Amniotic stem cell (primary cell): ENCODE data around the gene PYGM.

Source experiments
- DNase-seq: peaks from one replicate; lab custom pipeline; 2025; lab: John Stamatoyannopoulos, UW

The PYGM gene

DNA sequence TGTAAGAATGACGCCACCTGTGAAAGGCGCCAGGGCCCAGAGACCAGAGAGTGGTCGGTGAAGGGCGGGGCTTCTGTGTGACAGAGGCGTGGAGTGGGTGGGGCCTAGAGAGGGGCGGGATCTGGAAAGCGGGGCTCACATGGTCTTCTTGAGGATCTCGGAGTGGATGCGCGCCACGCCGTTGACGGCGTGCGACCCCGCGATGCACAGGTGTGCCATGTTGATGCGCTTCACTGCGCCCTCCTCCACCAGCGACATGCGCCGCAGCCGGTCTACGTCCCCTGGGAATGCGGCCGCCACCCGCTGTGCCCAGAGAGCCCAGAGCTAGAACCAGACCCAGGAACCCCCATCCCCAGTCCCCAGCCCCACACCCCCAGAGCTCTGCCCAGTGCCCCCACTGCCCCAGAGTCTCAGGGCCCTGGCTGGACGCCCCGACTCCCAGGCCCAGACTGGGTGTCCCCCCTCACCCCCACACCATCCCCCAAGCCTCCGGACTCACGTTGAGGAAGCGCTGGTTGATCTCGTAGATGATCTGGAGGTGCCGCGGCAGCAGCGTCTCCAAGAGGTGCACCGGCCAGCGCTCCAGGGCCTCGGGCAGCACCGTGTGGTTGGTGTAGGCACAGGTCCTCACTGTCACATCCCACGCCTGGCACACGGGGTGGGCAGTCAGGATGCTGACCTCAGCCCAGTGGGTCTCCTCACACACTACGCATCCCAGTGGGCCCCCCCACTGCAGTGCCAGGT is 6.2 kb downstream of the PYGM start:
- DNase-seq, result no peak

DNA sequence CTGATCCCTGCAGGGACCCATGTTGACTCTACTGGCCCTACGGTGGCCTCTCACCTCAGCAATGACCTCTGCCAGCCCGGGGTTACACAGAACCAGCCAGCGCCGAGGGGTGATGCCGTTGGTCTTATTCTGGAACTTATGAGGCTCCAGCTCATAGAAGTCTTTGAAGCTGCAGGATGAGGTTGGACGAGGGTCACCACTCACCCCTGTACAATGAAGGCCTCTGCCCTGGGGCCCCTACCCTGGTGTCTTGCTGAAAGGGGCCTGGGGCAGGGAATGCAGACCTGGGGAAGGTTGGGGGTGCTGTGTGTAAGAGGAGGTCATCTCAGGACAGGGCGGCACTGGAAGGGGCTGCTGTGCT is 6.8 kb downstream of the PYGM start:
- DNase-seq, result no peak

DNA sequence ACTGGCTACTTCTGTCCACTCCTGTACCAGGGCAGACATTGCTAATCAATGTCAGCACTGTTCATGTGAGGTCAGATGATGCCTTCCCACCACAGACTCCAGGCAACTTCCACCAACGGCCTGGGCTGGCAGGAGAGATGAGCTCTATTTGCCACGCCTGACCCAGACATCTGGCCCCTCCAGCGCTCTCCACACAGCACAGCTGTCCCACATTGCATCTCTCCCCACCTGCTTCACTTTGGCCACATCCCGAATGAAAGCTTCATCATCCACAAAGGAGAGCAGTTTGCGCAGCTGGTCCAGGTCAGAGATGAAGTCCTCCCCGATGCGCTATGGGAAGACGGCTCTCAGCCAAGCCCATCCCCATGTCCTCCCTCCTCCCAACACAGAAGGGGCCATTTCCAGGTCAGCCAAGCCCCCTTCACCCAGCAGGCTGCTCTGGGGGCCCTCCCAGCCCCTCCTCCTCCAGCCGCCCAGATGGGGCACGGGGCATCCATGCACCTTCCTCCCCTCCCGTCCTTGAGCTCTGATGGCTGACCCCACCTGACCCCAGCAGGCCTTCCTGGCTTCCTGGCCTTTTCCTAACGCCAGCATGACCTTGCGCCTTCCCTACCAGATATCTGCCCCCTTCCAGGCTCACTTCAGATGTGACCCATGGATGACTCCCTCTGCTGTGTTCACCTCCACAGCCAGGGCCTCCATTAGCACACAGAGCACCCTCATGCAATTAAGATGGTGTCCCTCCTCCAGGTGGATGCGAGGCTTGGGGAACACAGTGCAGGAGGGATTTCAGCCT is 7.4 kb downstream of the PYGM start:
- DNase-seq, result no peak

DNA sequence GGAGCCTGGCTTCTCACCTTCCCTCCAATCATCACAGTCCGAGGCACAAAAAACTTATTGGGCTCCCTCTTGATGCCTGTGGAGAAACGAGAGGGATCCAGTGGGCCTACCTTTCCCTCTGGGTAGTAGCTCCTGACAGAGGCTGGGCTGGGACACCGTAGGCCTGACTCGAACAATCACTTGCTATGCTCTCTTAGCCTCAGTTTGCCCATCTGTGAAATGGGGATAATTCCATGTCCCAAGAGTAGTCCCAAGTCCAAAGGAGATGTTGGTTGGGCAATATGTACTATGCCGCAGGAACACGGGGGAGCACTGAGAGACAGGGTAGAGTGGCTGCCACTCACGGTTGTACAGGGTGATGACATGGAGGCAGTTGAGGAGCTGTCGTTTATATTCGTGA is 8.2 kb downstream of the PYGM start:
- DNase-seq, result no peak

DNA sequence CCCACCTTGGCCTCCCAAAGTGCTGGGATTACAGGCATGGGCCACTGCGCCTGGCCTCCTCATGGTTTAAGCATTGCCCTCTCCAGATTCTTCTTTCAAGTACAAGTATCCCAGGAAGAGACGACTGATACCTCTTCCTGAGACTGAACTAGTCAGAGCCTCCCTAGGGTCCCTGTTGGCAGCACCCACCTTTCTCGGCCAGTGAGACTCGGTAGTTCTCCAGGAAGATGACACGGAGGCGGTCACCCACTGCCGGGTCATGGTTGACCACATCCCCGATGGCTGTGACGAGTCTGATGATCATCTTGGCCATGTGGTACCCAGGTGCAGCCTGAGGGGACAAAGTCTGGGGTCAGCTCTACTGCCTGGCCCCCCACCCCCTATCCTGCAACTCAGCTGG is 8.6 kb downstream of the PYGM start:
- no peak for DNase-seq

DNA sequence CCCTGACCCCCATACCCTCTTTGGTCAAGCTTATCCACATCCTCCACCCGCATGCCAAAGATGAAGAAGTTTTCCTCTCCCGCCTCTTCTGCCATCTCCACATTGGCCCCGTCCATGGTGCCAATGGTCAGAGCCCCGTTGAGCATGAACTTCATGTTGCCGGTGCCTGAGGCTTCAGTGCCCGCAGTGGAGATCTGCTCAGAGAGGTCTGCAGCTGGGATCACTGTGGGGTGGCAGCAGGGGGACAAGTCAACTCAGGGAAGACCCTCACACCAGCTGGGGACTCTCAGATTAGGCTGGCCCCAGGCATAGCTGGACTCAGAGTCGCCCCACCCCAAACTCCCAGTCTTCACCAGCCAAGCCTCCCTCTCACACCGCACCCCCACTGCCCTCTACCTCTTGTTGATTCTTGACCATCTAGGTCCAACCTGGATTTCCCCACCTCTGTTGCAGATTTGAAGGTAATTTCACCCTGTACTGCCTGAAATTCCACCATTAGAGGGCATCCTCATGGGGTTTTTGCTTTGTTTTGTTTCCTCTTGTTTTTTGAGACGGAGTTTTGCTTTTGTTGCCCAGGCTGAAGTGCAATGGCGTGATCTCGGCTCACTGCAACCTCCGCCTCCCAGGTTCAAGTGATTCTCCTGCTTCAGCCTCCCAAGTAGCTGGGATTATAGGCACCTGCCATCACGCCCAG is 9.3 kb downstream of the PYGM start:
- DNase-seq, result no peak

DNA sequence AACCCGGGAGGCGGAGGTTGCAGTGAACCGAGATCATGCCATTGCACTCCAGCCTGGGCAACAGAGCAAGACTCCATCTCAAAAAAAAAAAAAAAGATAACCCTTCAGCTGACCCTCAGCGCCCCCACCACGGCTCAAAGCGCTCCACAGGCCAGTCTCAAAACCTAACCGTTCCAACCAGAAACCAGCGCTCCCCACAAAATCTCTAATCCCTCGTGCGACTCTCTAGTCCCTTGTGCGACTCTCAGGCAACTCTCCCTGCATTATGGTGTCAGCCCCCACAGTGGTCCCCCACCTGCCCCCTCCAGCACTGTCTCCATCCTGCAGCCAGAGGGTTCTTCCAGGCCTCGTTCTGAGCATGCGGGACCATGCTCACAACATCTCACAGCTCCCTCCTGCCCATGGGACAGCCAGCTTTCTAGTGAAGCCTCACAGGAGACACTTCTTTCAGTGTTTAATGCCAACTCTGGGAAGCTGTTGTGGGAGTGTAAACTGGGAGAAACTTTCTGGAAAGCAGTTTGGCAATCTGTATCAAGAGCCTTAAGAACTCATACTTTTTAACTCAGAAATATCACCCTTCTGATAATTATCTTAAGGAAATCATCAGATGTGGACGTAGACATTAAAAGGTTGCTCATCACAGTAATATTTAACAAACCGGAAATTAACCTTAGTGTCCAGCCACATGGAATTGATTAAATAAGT is 11.7 kb downstream of the PYGM start:
- no peak for DNase-seq

DNA sequence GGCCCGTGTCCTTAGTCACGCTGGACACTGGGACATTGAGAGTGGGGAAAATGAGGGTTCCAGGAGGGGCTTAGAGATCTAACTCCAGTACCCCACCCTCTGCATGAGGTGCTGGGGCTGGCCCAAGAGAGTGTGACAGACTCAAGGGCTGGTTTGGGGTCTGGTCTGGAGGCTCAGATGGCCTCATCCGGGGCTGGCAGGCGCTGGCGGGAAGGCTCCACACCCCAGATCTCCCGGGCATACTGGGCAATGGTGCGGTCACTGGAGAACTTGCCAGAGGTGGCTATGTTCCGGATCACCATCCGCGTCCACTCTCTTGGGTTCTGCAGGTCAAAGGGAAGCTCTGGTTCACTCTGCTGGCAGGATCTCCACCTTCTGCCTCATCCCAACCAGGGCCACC is 13.3 kb downstream of the PYGM start:
- DNase-seq, result no peak

DNA sequence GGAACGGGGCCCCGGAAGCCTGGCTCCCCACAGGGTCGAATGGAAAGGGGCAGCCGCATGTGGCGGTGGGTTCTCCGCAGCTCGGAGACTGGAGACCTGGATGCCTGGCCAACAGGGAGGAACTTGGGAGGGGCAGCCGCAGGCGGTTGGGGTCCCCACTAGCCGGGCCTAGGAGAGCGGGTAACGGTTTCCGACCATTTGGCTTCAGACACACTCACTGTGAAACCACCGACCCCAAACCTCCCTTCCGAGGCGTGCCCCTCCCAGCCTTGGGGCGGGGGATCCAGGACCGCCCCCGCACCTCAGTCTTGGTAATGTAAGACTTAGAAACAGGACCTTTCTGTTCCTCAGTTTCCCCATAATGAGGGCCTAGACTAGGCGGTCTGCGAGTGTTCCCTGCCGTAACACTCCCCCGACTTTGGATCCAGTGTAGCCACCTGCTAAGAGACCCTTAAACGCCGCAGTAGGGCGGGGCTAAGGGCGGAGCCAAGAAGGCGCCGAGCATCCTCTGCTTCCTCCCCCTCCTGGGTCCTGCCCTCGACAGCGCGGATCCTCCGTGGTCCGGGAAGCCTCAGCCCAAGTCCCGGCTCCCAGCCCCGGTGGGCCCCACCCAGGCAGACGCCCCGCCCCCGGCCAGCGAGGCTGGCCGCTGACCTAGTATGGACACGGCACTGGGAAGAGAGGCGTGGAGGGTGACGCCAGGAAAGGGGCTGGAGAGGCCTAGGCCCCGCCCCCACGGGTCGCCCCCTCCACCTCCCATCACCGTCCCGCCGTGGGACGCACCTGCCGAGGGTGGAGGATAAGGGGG is 14.0 kb downstream of the PYGM start:
- DNase-seq, result no peak

DNA sequence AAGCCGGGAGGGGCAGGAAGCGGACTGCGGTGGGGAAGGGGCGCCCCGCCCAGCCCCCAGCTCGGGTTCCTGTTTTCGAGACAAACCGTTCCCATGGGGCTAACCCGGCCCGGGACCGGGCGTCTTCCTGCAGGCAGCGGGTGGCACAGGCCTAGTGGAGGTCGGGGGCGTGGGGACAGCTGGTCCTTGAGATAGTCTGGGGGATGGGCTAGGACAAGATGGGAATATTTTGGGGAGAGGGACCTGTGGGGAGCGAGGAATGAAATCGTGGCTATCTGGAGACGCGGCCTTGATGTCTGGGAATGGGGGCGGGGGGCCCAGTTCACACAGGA is 14.6 kb downstream of the PYGM start:
- DNase-seq, result no peak

DNA sequence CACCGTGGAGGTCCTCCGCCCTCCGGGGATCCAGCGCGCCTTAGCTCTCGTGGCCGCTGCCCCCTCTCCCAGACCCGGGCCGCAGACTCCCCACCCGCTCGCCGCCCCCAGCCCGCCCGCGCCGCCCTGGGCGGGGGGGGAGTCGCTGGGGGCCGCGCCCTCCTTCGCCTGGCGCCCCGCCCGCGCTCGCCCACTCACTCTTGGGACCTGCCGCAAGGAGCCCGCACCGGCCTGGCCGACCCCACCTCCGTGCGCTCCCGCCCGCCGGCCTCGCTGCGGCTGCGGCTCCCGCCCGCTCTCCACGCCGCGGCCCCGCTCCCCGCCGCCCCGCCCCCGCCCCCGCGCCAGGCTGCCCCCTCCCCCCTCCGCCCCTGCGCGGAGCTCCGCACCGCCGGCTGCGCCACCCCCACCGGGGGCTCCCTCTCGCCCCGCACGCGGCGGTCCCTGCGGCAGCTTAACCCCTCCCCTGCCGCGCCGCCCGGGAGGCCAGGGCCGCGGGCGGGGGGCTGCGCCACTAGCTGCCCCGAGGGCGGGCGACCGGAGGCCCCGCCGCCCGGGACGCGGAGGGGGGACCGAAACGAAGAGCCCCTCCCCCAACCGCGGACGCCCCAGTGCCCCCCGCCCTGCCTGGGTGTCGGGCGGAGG is 15.1 kb downstream of the PYGM start:
- DNase-seq, result no peak

DNA sequence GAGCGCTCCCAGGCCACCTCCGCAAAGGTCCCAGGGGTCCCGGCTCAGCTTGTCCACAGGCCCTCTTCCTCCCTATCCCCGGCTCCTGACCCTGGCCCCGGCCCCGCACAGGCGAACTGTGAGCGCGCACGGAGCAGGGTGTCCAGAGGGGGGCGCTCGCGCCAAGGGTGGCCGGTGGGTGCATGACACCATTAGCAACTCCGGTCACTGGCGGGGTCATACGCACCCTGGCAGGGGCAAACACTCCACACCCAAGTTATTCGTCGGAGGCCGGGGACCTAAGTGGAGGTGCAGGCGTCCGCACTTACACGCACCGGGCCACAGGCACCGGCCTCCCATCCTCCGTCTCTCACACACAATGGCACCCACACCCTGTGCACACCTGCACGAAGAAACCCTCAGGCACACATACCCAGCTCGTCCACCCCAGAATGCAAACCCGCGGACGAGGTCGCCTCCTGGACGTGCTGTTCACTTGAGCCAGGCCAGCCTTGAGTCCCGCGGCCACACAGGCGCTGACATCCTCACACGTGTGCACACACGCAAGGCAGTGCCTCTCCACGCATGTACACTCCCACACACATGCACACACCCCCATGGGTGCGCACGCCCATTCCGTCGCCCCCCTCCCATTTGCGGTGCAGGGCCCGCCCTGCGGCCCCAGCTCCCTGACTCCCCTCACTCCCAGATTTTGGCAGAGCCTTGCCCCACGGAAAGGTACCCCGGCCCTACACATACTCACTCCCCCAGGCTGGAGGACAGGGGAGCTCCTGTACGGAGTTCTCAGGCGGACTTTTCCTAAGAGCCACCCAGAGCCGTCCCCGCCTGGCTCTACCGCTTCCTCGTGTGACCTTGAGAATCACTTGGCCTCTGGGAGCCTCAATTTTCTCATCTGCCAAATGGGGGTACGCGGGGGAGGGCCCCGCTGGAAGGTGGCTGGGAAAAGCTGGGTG is 15.9 kb downstream of the PYGM start, which contains the start of gene RASGRP2:
RASGRP2 (minus strand) TSS at position 552 of the 953 bp plus-strand sequence. CDS start 1,276 bp downstream, outside the sequence.
- DNase-seq, result no peak

DNA sequence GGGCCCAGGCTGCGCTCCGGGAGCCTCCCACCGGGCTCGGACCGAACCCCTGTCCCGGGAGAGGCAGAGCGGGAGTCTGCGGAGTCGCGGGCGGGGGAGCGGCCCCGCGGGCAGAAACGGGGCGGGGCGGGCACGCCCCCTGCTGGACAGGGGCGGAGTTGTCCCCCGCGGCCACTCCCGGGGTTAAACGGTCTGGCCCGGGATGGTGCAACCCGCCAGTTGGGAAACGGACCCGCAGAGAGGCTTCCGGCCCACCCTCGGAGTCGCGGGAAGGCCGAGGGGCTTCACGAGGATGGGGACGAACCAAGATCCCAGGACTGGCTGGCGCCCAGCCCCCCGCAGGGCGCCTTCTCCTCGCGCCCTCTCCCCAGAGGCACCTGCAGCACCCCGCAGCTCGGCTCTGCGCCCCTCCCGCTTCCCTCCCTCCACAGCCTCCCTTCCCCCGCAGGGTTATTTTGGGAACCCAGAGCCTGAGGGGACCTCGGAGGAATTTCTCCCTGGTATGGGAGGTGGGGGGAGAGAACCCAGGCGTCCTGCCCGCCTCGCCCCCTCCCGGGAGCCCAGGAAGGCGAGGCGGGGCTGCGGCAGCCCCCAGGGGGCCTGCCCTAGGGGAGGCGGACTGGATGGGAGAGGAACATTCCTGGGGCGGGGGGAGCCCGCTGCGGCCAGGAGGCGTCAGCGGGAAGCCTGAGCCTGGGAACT is 16.7 kb downstream of the PYGM start:
- DNase-seq, result no peak

DNA sequence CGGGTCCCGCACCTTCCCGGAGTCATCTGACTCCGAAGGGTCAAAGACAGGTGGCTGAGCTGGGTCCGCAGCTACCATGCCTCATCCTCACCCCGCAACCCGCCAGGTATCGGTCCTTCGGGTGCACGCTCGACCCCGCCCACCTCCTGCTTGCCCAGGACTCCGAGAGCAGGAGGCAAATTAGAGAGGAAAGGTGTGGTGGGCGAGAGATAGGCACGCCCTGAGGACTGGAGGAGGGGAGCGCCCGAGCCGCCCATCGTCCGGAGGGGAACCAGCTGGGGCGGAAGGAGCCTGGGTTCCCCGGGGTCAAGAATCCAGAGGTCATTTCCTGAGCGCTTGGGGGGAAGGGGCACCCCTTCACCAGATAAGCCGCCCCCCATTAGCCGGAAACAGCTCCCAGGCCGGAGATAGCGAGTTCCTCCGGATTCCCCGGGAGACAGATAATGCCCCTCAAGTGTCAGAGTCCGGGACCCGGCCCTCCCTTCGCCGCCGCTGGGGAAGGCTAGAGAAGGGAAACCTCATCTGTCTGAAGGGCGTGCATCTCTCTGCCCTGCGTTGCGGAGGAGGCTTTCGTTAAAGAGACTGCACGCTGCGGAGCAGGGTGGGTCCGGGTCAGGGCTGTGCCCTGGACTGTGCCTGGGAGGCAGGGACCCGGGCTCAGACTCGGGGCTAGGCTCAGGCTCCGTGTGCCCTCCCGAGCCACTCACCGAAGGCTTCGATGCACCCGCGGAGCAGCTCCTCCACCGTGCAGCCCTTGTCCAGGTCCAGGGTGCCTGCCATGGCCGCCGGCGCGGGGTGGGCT is 17.5 kb downstream of the PYGM start:
- no peak for DNase-seq

DNA sequence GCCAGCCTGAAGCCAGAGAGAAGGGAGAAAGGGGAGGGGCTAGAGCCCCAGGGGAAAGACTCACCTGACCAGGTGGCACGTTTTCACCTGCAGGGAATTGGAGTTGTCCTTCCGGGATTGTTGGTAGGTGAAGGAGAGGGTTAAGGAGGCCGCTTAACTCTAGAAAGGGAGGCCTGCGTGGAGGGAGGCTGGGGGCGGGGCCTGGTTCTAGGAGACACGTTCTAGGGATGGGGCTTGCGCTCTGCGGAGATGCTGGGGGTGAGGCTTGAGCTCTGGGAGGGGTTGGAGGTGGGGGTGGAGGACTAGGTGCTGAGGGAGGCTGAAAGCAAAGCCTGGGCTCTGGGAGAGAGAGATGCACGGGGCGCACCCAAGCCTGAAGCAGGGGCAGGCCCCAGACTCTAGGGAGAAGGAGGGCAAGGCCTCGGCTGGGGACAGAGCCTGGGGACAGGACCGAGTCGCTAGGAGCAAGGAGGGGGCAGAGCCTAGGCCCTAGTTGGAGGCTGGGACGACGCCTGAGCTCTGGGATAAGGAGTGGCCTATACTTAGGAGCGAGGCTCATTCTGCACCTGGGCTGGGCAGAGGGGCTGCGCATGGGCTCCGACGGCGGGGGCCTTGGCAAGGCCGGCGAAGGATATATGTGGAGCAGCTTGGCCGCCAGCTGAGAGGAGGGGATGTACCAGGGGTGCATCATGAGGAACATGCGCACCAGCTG is 18.2 kb downstream of the PYGM start:
- DNase-seq, result no peak

DNA sequence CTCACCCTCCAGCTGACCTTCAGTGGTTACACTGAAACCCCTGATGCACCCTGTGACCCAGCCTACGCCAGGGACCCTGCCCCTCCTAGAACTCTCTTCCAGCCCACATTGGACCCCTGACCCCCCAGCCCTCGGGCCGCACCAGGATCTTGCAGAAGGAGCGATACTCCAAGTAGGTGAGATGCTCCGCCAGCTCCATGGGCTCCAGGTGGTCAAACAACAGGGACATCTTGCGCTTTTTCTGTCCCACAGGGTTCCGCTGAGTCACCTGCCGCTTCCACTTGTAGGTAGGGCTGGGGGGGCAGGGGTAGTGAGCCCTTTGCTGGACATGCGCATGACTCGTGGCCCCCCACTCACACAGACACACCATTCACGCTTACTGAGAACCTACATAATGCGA is 19.9 kb downstream of the PYGM start:
- no peak for DNase-seq

DNA sequence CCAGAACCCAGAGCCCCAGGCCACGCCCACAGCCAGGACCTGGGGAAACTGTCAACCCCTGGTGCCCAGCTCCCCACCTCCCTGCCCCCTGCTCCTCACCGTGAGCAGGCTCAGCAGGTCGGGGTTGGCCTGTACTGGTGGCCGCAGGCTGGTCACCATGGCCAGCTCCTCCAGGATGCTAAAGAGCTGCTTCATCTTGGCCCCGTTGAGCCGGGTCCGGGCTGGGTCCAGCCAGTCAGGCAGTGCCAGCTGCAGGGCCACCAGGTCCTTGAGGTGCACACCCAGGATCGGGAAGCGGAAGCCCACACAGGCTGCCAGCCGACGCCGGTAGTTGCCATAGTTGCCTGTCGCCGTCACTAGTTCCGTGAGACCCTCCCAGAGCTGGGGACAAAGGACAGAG is 23.1 kb downstream of the PYGM start:
- DNase-seq, result no peak

DNA sequence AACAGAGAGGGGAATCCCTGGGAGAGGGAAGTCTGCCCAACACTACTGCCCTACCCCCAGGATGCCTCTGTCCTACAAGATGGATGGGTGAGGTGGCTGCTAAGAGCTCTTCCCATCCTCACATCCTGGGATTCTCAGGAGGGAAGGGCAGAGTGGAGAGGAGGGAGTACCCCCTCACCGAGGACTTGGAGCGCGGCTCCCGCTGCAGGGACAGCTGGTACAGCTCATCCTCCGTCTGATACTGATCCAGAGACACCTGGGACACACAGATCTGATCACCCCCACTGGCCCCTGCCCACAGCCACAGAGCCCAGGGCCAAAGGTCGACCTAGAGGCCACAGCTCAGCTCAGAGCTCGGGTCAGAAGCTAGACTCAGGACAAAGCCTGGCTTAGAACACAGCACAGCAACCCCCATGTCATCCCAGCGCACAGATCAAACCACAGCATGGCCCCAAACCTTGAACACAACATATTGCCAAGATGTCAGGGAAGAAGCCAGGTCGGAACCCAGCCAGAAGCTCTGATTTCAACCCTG is 24.0 kb downstream of the PYGM start:
- no peak for DNase-seq
